WERI-Rb-1 (cell line): ENCODE measurements around the gene CEP350.

Experiments used
- DNase-seq: peaks from one replicate; pipeline ENCODE4 v3.0.0-alpha.2; 2020
- H3K27ac ChIP-seq: fragments of 250-450 bp; sonication (Bioruptor Pico); 2 replicates; pipeline ENCODE4 v1.5.1; 2020; ENCODE audit warnings: mild to moderate bottlenecking, moderate library complexity
- H3K27me3 ChIP-seq: fragments of 250-450 bp; sonication (Bioruptor Pico); 2 replicates; pipeline ENCODE4 v1.5.1; 2021; ENCODE audit warnings: mild to moderate bottlenecking, low read depth, moderate library complexity; ENCODE audit not compliant: insufficient read depth, severe bottlenecking
- H3K36me3 ChIP-seq: fragments of 250-450 bp; sonication (Bioruptor Pico); 2 replicates; pipeline ENCODE4 v1.5.1; 2020; ENCODE audit warnings: mild to moderate bottlenecking, moderate library complexity
- H3K4me3 ChIP-seq: 2 replicates; pipeline ENCODE4 v1.5.1; 2011; ENCODE audit warnings: low read depth, mild to moderate bottlenecking, control low read depth, low read length
- H3K9me3 ChIP-seq: fragments of 250-450 bp; sonication (Bioruptor Pico); 2 replicates; pipeline ENCODE4 v1.5.1; 2021; ENCODE audit warnings: mild to moderate bottlenecking, moderate library complexity; ENCODE audit not compliant: severe bottlenecking
- CTCF ChIP-seq: IDR thresholded peaks from 2 replicates; pipeline ENCODE4 v1.5.1; 2011; ENCODE audit warnings: low read depth, mild to moderate bottlenecking, control low read depth, inconsistent platforms, low read length

Gene CEP350

DNA sequence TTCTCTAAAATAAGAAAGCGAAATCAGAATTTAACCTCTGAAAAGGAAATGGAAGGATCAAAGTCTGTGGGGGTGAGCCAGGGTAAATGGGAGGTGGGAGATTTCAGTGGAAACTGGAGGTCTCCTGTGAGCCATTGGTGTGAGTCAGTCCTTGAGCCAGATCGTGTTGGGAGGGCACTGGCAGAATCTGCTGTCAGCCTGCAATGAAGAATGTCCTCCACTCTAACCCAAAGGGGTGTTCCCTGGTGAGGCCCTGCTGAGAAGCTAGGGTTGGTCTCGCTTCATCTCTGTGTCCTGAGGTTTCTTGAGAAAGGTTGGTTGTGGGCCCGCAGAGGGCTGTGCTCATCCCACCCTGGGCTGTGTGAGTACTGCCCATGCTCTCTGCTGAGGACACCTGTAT lies 202.5 kb downstream of the CEP350 start:
- no peak for TF ChIP-seq CTCF
- Histone ChIP-seq H3K27ac (no peak overlapping the region), H3K36me3 (peaks cover 3% of the 10 kb centered on the region), H3K27me3 (no peaks in the 10 kb centered on the region), H3K9me3 (no peaks in the 10 kb centered on the region), H3K4me3 (no peak overlapping the region)
- DNase-seq = no peak

DNA sequence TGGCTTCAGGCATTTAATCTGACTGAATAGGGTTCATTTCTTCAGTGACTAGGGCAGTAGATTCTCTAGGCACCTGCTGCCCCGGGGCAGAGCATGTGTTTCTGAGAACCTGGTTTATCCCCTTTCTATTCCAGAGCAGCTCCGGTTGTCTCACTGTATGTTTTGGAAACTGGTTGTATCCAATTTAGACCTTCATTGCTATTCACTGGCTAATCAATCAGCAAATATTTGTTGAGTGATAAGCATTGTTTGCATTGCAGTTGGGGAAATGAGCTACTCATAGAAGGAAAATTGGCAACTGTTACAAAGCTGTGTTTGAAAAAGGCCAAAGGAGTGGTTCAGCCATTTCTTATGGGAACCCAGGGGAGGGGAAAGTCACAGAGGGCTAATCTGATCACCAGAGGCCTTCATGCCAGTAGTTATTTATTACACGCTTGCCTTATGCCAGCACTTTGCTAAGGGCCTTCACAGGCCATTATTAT lies 203.0 kb downstream of the CEP350 start:
- no peak for TF ChIP-seq CTCF
- Histone ChIP-seq H3K36me3 (peaks cover 3% of the 10 kb centered on the region), H3K27ac (no peak overlapping the region), H3K27me3 (no peaks in the 10 kb centered on the region), H3K9me3 (no peaks in the 10 kb centered on the region), H3K4me3 (no peak overlapping the region)
- DNase-seq = no peak

DNA sequence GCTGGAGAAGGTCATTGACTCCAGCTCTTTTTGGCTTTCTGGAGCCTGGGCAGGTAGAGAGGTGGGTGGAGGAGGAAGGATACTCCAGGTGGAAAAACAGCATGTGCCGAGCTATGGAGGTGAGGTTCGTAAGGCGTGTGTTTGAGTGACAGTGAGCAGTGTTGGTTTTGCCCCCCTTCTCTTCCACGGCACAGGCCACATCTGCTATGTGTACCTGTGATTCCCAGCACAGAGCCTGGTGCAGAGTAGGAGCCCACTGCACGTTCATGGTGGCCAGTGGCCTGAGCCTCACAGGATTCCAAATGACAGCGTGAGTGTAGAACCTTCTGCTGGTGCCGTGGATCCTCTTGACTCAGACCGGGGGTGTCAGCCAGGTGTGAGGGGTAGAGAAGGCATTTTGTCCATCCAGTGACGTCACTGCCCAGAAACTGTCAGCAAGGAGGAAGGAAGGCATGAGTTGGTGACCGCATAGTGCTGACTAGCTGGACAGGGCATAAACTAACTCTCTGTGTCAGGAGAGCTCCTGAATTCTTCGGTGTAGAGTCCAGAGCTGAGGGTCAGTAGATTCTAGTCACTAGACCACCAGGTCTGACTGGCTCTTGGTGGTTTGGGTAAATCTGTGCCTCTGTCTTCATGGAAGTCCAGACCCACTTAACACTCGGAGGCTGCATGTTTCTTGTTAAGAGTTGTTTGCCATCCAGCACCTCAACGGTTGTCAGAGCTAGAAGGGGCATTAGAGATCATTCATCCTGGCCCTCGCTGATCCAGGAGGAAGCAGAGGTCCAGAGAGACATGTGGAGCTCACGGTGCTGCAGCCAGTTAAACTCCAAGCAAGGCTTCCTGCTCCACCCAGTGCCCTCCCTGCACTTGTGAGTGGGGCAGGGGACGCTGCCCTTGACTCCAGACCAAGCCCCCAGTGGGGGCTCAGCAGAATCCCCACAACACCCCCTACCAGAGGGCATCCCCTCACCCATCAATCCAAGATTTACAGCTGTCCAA lies 203.8 kb downstream of the CEP350 start:
- DNase-seq = no peak
- no peak overlapping the region for H3K27ac ChIP-seq
- no peak for TF ChIP-seq CTCF

DNA sequence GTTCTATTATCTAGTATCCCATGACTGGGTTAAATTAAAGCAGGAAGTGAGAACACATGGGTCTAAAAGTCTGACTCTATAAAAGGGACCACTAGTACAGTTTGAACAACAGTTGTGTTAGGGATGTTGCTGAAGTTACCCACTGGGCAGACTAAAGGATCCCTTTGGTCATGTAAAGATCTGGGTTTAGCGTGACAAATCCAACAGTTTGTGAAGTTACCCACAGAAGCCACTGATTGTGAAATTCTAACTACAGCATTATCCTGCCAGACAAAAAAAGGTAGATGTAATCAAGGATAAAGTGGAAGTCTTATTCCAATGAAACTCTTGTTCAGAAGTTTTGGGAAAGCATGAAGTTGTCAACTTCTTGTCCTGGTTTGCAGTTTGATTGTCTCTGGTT lies 205.7 kb downstream of the CEP350 start:
- H3K36me3 ChIP-seq = no peaks in the 10 kb centered on the region; the same call in 1 of the 2 replicates
- no peak overlapping the region for H3K27ac ChIP-seq
- no peak for TF ChIP-seq CTCF
- H3K27me3 ChIP-seq = no peaks in the 10 kb centered on the region
- DNase-seq = no peak
- H3K4me3 ChIP-seq = no peak overlapping the region
- H3K9me3 ChIP-seq = peaks cover 4% of the 10 kb centered on the region

More for the DNA sequence above, 203.8 kb downstream of the CEP350 start:
- Histone ChIP-seq H3K36me3 (peaks cover 3% of the 10 kb centered on the region), H3K27me3 (no peaks in the 10 kb centered on the region), H3K9me3 (no peaks in the 10 kb centered on the region), H3K4me3 (no peak overlapping the region)

DNA sequence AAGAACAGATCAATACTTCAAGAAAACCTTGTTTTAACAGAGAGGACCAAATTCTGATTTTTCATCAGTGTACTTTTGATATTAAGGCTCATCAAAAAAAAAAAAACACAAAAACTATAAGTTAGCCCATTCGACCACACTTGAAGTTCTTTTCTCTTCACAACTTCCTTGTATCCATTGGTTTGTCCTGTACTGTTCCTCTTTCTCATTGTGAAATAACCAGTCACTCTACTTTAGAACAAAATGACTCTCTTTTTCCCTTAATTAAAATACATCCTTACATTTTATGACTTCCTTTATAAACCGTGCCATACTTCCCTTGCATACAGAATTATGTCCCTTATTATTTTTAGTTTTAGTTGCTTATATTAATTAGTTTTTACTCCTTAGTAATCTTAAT lies 208.4 kb downstream of the CEP350 start:
- H3K27ac ChIP-seq = no peak overlapping the region
- no peak overlapping the region for H3K4me3 ChIP-seq
- no peaks in the 10 kb centered on the region for H3K27me3 ChIP-seq
- DNase-seq = no peak
- peaks cover 3% of the 10 kb centered on the region for H3K36me3 ChIP-seq
- TF ChIP-seq CTCF = no peak
- H3K9me3 ChIP-seq = peaks cover 4% of the 10 kb centered on the region
